ENCODE data around the gene FFAR1.

GRCh38 chr19:35315883-35316282 is 31.8 kb upstream of the FFAR1 start:
- no peak for TF ChIP-seq EZH2phosphoT487 (IDR thresholded peaks at IDR 0.05; ENCODE audit: insufficient read depth, low read depth)
- no peak for TF ChIP-seq EZH2 (IDR thresholded peaks at IDR 0.05; ENCODE audit: insufficient read depth, poor library complexity, severe bottlenecking)

Measured in GM23248 (cell line).